Testis (tissue), 3 donors: ENCODE results near the gene KIF2B. TPM values are rescaled to one million over a fixed set of nuclear protein-coding genes. Genes with fewer than 3 reads are reported as not detected.
"Not testable (repeated sequence)": the region's sequence is repeated elsewhere in the genome, so short reads cannot be mapped to it uniquely, and the experiment has no call there.

Experiments
- DNase-seq: peaks from one replicate; pipeline ENCODE4 v3.0.0-alpha.2; 2019
- H3K27ac ChIP-seq, 2 donors: fragments of 200-600 bp; sonication (generic); one replicate each; pipeline ENCODE4 v1.5.1; 2019
- H3K27me3 ChIP-seq: fragments of 200-600 bp; sonication (generic); one replicate; pipeline ENCODE4 v1.5.1; 2019
- H3K36me3 ChIP-seq: fragments of 200-600 bp; sonication (generic); one replicate; pipeline ENCODE4 v1.5.1; 2017; ENCODE audit warnings: low read depth; ENCODE audit errors: missing control alignments
- H3K4me1 ChIP-seq: fragments of 200-600 bp; sonication (generic); one replicate; pipeline ENCODE4 v1.5.1; 2019
- H3K4me3 ChIP-seq, 2 donors: fragments of 200-600 bp; sonication (generic); one replicate each; pipeline ENCODE4 v1.5.1; 2017 to 2019
- H3K9me3 ChIP-seq: fragments of 200-600 bp; sonication (generic); one replicate; pipeline ENCODE4 v1.5.1; 2017
- POLR2A ChIP-seq: fragments of 450-650 bp; IDR thresholded peaks from one replicate; pipeline ENCODE4 v1.6.1; 2017; ENCODE audit warnings: antibody characterized with exemption, mild to moderate bottlenecking, moderate library complexity
- WGBS, 2 donors: methylation state at CpG; one replicate each; pipeline ENCODE4 v1.1.5; 2018; 5-methylcytosine and 5-hydroxymethylcytosine counted together
- intact Hi-C: fragments of 100-400 bp; cut with DNase I; formaldehyde crosslinking; loops from one replicate; pipeline ENCODE4 v1.15.1; 2023; ENCODE audit warnings: low total_unique reads
- polyA plus RNA-seq: library from polyadenylated mRNA; stranded (reverse); fragments of 350-450 nt; fragmentation: Illumina TruSeq; extraction: RNeasy Lipid Tissue Mini Kit (QIAGEN cat#74804); gene quantifications from one replicate; pipeline ENCODE4 v1.2.3, GENCODE V29; 2014; ENCODE audit warnings: low read depth, low replicate concordance; ENCODE audit not compliant: insufficient read depth
- total RNA-seq, 2 donors: library from RNA; depleted of rRNA; stranded (reverse); fragments of >200 nt; gene quantifications; one replicate each; pipeline ENCODE4 v1.2.3, GENCODE V29; 2016
- TF ChIP-seq, protein P1 (sequence below), 3 experiments: fragments of 450-650 bp in 2 of 3; fragments of 200-600 bp in 1 of 3; sonication (generic) in 1 of 3; IDR thresholded peaks; one replicate each; pipeline ENCODE4 v1.5.1; 2016 to 2019; ENCODE audit warnings: antibody characterized with exemption in 3 of 3, mild to moderate bottlenecking in 2 of 3, moderate library complexity in 1 of 3

KIF2B gene
- total and polyA plus RNA-seq, 3 donors from 2014 or later = 37.0 to 191 (median 92.8) TPM

DNA sequence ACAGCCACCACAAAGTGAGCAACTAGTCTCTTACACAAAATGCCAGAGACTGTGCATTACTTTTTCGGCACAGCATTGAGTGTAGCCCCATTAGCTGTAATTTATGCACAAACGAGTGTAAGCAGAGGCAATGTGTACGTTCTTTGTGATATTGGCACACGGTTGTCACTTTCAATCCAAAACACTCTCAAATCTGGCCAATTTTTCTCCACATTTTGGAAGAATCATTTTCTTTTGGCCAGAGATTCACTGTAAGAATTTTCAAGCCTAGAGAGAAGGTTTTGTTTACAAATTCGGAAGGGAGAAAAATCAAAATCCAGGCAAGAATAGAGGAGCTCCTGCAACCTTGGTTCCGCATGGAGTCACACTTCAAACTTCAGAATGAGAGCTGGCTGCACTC lies 15.4 kb upstream of the KIF2B start:
- no peaks in the 10 kb centered on the region for H3K9me3 ChIP-seq
- H3K4me1 ChIP-seq = peaks cover 3% of the 10 kb centered on the region
- H3K36me3 ChIP-seq = no peaks in the 10 kb centered on the region
- no peaks in the 10 kb centered on the region for H3K27me3 ChIP-seq
- H3K4me3 ChIP-seq = no peak overlapping the region
- no peak for DNase-seq
- intact Hi-C loops = no loop called here
- no peak for TF ChIP-seq POLR2A
- TF ChIP-seq, protein P1, sequence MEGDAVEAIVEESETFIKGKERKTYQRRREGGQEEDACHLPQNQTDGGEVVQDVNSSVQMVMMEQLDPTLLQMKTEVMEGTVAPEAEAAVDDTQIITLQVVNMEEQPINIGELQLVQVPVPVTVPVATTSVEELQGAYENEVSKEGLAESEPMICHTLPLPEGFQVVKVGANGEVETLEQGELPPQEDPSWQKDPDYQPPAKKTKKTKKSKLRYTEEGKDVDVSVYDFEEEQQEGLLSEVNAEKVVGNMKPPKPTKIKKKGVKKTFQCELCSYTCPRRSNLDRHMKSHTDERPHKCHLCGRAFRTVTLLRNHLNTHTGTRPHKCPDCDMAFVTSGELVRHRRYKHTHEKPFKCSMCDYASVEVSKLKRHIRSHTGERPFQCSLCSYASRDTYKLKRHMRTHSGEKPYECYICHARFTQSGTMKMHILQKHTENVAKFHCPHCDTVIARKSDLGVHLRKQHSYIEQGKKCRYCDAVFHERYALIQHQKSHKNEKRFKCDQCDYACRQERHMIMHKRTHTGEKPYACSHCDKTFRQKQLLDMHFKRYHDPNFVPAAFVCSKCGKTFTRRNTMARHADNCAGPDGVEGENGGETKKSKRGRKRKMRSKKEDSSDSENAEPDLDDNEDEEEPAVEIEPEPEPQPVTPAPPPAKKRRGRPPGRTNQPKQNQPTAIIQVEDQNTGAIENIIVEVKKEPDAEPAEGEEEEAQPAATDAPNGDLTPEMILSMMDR (IDR thresholded peaks at IDR 0.05) = no peak
- no peak overlapping the region for H3K27ac ChIP-seq
- WGBS, 2 donors = 30 to 43% methylated on average over 6 of the region's 6 CpGs

DNA sequence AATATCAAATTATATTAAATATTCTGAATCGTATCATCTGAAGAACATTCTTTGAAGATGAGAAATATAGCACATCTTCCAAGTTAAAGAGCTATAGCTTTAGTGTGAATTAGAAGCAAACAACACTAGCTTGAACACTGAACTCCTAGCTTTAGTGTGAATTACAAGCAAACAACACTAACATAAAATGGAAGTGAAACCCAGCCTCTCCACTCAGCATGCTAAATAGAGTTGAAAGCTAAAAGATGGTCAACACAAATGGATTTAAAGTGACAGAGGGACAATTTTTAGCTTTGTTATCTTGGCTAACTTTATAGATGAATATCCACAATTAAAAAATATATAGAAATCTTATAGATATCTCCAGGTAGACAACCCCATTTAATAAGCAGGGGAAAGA lies 4.5 kb upstream of the KIF2B start:
- H3K27ac ChIP-seq = no peak overlapping the region
- intact Hi-C loops = no loop called here
- no peaks in the 10 kb centered on the region for H3K27me3 ChIP-seq
- DNase-seq = no peak
- H3K9me3 ChIP-seq = no peaks in the 10 kb centered on the region
- no peaks in the 10 kb centered on the region for H3K4me1 ChIP-seq
- WGBS, 2 donors = 77 to 91% methylated on average over 1 of the region's 1 CpG
- no peaks in the 10 kb centered on the region for H3K36me3 ChIP-seq
- H3K4me3 ChIP-seq = no peak overlapping the region
- no peak for TF ChIP-seq POLR2A
- TF ChIP-seq, protein P1 (IDR thresholded peaks at IDR 0.05) = no peak

DNA sequence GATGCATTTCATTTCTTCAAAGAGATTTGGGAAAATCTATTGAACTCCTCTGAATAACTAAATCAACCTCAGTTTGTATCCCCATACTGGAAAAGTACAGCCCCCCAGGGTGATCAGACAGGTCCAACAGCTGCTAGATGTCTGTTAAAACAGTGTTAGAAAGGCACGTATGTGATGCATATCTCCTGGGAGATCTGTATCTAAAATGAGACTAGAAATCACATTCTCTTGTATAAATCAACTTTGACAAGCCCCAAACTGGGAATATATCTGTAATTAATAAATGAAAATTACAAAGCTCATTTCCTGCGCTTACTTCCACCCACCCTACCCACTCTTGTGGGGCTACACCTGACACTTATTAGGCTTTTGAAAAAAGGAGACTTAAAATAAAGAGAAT lies 3.8 kb upstream of the KIF2B start:
- no peak for TF ChIP-seq POLR2A
- H3K27me3 ChIP-seq = no peaks in the 10 kb centered on the region
- 69 to 74% methylated on average over 2 of the region's 2 CpGs for WGBS, 2 donors
- DNase-seq = no peak
- no peaks in the 10 kb centered on the region for H3K36me3 ChIP-seq
- H3K9me3 ChIP-seq = no peaks in the 10 kb centered on the region
- no peaks in the 10 kb centered on the region for H3K4me1 ChIP-seq
- no peak overlapping the region for H3K4me3 ChIP-seq
- intact Hi-C loops = no loop called here
- H3K27ac ChIP-seq = no peak overlapping the region

DNA sequence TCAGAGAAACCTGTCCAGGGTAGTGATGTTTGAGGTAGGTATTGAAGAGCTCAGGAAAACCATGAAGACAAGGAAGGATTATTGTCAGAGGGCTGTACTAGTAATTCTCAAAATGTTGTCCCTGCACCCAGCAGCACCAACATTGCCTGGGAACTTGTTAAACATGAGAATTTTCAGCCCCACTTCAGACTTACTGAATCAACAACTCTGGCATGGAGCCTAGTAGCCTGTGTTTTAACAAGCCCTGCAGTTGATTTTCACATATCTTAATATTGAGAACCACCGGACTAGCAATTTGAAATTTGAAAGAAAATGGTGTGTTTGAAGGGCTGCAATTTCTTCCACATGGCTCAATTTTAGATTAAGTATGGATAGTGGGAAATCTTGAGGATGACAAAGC lies 2.8 kb upstream of the KIF2B start:
- Histone ChIP-seq H3K36me3 (no peaks in the 10 kb centered on the region), H3K27ac (no peak overlapping the region), H3K4me1 (no peaks in the 10 kb centered on the region), H3K27me3 (no peaks in the 10 kb centered on the region), H3K4me3 (no peak overlapping the region), H3K9me3 (no peaks in the 10 kb centered on the region)
- no peak for DNase-seq
- TF ChIP-seq, protein P1 (IDR thresholded peaks at IDR 0.05) = no peak
- no peak for TF ChIP-seq POLR2A
- WGBS, 2 donors = 79 to 82% methylated on average over 1 of the region's 1 CpG
- intact Hi-C loops = no loop called here

DNA sequence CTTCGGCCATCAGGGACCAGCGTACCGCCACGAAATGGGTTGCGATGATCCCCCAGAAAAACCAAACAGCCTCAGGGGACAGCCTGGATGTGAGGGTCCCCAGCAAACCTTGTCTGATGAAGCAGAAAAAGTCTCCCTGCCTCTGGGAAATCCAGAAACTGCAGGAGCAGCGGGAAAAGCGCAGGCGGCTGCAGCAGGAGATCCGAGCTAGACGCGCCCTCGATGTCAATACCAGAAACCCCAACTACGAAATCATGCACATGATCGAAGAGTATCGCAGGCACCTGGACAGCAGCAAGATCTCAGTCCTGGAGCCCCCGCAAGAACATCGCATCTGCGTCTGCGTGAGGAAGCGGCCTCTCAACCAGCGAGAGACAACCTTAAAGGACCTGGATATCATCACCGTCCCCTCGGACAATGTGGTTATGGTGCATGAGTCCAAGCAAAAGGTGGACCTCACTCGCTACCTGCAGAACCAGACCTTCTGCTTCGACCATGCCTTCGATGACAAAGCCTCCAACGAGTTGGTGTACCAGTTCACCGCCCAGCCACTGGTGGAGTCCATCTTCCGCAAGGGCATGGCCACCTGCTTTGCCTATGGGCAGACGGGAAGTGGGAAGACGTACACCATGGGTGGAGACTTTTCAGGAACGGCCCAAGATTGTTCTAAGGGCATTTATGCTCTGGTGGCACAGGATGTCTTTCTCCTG lies 769 bp downstream of the KIF2B start:
- no peak for DNase-seq
- 75 to 82% methylated on average over 16 to 32 of the region's 32 CpGs for WGBS, 2 donors
- intact Hi-C loops = no loop called here
- no peaks in the 10 kb centered on the region for H3K36me3 ChIP-seq
- no peaks in the 10 kb centered on the region for H3K9me3 ChIP-seq
- H3K4me1 ChIP-seq = no peaks in the 10 kb centered on the region
- H3K27me3 ChIP-seq = no peaks in the 10 kb centered on the region
- no peak for TF ChIP-seq POLR2A
- TF ChIP-seq, protein P1 (IDR thresholded peaks at IDR 0.05) = no peak
- no peak overlapping the region for H3K27ac ChIP-seq
- peak overlapping the region in 1 of 2 donors; percentile 32 for H3K4me3 ChIP-seq

DNA sequence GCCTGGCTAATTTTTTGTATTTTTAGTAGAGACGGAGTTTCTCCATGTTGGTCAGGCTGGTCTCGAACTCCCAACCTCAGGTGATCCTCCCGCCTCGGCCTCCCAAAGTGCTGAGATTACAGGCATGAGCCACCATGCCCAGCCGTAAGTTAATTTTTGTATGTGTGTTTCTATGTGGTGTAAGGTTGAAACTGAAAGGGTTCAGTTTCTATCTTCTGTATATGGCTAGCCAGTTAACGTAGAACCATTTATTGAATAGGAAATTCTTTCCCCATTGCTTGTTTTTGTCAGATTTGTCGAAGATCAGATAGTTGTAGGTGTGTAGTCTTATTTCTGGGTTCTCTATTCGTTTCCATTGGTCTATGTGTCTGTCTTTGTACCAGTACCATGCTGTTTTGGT lies 12.0 kb downstream of the KIF2B start:
- DNase-seq, H3K36me3 ChIP-seq, intact Hi-C loops, H3K4me1 ChIP-seq, H3K9me3 ChIP-seq, H3K4me3 ChIP-seq, H3K27ac ChIP-seq, H3K27me3 ChIP-seq: not testable (repeated sequence)
- WGBS, 2 donors = 92 to 96% methylated on average over 8 of the region's 8 CpGs
